ENCODE measurements around the gene FHAD1.

Gene FHAD1

DNA sequence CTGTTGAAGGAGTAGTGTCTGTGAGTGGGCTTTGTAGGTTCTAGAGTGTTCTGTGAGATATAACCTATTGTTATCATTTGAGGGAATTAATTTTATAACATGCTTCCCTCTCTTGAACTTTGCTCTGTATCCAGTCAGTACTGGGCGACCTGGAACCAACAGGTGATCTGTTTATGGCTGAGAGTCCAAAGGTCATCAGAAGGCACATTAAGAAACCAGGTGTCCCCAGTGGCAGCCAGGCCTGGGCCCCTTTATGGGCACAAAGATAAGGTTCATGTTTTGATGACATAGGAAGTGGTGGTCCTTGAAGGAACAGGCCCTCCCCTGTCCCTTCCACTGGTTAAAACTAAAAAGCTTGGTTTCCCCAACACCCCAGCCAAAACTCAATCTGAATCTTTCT lies 61.1 kb downstream of the FHAD1 start:
- no peak for DNase-seq

DNA sequence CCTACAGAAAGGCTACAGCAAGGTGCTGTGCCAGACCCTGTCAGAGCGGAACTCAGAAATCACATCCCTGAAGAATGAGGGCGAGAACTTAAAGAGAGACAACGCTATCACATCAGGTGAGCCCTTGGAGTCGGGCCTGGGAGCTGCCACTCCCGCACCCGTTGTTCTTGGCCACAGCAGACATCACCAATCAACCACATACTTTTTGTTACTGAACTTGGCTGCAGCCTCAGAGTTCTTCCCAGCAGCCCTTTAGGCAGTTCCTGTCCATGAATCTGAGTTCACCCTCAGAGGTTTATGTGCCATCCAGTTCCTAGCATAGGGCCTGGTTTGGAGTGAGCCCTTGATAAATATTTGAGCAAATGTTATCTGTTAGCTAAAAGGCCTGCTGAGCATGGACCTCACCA lies 61.6 kb downstream of the FHAD1 start:
- no peak for DNase-seq

DNA sequence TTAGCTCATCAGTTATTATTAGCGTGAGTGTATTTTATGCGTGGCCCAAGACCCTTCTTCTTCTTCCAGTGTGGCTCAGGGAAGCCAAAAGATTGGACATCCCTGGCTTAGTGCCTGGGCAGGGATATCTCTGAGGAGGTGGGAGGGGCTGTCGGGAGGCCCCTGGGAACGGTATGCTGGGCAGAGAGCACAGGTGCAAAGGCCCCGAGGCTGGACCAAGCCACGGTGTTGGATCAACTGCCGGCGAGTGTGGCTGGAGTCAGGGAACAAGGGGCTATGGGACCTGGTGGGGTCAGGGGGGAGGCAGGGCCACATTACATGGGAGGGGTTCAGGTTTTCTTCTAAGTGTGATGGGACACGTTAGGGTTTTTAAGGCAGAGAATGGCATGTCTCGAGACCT lies 62.7 kb downstream of the FHAD1 start:
- DNase-seq = no peak

DNA sequence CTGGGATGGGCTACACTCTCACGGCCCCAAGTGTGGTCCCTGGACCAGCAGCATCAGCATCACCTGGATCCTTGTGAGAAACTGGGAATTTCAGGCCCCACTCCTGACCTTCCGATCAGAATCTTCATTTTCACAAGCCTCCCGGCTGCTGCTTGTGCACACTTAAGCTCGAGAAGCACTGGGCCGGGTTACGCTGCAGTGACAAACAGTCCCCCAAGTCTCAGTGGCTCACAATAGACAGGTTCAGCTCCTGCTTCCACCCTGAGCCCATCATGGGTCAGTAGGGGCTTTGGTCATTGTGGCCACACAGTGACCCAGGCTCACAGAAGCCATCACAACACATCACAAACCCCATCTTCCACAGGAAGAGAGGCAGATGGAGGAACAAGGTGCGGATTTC lies 63.5 kb downstream of the FHAD1 start:
- DNase-seq = no peak

DNA sequence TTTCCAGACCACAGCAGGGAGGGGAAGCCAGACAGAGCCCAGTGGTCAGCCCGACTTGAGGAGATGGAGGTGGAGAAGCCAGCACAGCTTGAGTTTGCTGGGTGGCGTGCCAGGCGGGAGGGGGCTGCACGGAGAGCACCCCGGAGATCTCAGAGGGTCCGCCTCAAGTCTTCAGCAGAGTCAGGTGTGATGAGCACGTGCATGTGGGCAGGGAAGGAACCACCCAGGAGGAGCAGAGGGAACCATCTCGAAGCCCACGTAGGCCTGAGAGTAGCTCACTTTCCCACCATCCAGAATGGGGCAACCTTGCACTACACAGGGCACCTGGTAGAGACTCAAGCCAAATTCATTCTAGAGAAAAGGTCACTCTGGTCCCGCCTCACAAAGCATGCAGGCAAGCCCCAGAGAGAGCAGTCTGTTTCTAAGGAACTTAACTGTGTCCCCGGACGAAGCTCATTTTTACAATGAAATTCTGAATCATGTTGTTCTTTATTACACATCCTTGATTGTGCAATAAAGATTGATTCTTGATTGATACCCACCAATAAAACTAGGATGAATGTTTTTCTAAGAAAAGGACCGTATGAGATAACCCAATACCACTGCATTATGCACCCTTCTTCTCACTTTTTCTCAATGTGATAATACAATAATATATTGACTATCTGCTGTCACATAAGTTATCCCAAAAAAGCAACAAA lies 64.2 kb downstream of the FHAD1 start:
- no peak for DNase-seq

DNA sequence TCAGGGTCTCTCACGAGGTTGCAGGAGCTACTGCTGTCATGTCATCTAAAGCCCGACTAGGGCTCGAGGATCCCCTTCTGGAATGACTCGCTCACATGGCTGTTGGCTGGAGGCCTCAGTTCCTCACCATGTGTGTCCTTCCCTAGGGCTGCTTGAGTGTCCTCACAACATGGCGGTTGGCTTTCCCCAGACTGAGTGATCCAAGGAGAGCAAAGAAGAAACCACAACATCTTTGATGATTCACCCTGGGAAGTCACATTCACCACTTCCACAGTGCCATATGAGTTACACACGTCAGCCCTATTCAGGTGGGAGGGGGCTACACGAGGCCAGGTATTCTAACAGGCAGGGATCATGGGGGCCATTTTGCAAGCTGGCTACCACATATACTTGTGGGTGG lies 64.9 kb downstream of the FHAD1 start:
- DNase-seq = no peak

DNA sequence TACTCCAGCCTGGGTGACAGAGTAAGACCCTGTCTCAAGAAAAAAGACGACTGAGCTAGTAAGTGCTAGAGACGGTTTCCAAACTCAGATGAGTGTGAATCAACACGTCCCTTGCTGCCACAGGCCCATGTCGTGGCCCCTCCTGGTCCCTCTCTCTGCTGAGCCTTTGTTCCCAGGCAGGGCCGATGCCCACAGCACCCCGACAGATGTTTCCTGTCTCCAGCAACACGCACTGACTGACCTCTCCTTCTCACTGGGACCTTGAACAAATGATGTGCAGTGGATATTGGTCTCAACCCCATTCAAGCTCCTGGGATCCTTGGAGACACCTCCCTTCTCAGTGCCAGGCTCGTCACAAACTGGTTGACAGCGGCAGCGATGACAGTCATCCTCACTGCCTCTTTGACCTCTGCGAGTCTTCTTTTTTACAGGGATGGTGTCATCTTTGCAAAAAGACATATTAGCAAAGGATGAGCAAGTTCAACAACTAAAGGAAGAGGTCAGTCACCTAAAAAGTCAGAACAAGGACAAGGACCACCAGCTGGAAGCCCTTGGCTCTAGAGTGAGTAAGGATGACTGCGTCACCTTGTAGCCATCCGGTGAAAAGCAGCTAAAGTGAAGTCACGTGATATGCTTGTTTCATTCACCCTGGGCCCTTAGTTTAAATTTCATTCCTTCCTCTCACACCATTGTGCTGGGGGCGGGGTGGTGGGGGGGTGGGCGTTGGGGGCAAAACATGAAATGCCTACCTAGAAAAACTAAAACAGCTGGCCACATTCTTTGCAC lies 65.8 kb downstream of the FHAD1 start:
- DNase-seq = no peak

DNA sequence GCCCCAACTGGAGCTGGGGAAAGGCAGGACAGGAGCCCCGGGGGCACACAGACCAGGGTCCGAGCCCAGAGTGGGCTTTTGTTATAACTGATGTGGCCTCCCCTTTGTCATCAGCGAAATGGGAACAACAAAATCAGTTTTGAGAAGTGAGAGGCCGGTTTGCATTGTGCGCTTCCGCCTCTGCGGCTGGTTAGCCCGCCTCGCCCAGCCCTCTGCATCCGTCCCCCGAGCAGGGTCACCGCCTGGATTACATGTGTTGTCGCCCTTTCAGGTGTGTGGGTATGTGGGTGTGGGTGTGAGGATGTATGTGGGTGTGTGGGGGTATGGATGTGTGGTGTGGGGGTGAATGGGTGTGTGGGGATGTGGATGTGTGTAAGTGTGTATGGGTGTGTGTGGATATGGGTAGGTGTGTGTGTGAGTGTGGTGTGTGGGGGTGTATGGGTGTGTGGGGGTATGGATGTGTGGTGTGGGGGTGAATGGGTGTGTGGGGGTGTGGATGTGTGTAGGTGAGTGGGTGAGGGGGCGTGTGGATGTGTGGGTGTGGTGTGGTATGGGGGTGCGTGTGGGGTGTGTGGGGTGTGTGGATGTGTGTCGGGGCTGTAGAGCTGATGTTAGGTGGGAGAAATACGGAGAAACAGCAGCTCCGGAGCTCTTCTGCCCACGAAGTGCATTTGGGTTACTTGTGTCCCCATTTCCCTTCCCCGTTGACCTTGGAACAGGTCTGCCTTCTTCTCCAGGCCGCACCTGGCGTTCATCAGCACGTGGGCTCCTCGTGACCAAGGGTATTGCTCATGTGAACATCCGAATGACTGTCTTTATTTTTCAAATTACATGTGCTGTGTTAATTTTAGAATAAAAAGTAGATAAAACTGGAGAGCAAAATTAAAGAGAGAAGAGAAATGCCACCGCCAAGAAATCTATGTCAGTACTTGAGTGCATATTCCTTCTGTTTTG lies 67.6 kb downstream of the FHAD1 start:
- DNase-seq = no peak

DNA sequence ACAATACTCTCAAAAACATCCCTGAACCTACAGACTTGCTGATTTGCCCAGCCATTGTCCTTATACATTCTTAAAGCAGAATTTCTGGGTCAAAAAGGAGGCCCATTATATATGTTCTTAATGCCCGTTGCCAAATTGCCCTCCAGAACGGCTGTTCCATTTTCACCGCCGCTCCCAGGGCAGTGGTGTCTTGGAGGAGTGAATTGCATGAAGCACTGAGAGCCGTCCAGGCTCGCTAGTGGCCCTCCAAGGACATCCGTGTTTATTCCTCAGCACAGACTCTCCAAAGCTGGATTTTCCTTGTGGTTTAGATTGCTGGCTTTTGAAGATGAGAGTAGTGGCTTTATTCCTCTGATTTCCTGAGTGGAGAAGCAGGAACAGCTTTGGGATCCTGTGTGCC lies 68.8 kb downstream of the FHAD1 start:
- no peak for DNase-seq

DNA sequence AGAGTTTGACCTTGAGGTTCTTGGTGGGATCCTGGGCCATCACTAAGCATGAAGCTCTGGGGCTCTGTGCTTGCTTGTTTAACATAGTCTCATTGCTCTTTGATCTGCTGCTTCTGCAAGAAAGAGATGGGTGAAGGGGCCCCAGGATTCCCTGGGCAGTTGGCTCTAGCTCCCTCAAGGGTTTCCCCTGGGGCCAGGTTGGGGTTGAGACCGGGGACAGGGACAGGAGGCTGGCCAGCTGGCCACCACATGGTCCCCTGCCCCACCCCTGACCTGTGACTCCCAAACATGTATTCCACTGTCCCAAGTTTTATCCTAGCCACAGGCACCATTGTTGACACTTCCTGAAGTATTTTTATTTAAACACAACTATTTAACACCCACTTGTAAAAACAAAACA lies 69.5 kb downstream of the FHAD1 start:
- no peak for DNase-seq

DNA sequence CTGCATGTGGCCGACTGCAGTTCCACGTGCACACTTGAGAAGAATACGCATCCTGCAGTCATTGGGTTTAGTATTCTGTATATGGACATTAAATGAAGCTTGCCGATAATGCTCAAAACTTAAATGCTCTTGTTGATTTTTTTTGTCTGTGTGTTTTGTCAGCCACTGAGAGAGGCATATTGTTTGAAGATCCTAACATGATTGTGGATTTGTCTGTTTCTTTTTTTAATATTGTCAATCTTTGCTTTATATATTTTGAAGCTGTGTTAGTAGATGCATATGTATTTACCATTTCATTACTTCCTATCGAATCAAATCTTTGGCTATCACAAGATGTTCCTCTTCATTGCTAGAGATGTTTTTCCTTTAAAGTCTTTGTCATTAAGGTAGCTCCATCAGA lies 73.2 kb downstream of the FHAD1 start:
- DNase-seq = no peak

DNA sequence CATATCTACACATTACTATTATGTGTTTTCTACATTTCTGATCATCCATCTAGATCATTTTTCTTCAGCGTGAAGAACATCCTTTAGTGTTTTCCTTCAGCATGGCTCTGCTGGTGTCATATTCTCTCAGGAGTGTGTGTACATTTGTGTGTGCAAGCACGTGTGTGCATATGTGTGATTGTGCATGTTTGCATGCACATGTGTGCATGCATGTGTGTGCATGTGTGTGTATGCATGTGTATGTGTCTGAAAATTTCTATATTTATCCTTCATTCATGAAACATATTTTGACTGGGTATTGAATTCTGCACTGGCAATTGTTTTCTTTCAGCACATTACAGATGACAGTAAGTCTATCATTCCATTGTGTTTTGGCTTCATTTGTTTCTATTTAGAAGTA lies 74.6 kb downstream of the FHAD1 start:
- DNase-seq = no peak

DNA sequence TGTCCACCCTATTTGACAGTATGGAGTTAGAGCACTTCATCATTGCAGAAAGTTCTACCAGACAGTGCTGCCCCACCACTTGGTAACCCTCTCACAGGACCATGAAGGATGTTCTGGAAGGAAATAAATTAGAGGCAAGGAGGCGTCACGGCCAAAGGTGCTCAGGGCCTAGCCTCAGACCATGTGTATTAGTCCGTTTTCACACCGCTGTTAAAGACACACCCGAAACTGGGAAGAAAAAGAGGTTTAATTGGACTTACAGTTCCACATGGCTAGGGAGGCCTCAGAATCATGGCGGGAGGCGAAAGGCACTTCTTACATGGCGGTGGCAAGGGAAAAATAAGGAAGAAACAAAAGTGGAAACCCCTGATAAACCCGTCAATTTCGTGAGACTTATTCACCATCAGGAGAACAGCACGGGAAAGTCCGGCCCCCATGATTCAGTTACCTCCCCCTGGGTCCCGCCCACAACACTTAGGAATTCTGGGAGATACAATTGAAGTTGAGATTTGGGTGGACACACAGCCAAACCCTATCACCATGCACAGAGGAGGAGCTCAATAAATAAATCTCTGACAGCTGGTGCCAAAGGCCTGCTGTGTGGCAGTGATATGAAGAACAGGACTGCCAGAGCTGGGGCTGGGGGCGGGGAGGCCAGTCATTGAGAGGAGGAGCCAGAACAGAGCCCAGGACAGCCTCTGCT lies 75.8 kb downstream of the FHAD1 start:
- DNase-seq = no peak

DNA sequence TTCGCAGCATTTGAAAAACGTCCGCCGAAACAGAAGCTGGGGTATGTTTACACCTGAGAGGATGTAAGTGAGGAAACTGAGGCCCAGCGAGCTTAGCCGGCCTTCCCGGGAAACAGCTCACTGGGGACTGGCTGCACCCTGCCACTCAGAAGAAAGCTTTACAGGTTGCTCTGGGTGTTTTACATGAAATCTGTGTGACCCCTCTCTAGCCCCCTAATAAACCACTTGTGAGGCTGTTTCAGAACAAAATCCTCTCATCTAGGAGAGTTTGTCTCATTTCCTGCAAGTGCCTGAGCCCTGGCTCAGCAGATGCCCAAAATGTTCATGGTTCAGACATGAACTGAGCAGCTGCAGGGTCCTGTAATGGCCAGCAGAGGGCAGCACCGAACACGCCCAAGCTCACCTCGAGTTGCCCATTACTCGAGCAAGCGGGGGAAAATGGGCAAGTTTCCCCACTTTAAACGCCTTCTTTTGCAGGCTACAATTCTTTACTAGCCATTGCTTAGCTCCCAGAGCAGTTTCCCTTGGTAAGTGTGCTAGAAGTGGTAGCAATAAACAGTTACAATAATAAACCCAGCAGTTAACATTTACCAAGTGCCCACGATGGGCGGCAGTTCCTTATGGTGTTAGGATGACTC lies 76.4 kb downstream of the FHAD1 start:
- peak; percentile 73 for DNase-seq

DNA sequence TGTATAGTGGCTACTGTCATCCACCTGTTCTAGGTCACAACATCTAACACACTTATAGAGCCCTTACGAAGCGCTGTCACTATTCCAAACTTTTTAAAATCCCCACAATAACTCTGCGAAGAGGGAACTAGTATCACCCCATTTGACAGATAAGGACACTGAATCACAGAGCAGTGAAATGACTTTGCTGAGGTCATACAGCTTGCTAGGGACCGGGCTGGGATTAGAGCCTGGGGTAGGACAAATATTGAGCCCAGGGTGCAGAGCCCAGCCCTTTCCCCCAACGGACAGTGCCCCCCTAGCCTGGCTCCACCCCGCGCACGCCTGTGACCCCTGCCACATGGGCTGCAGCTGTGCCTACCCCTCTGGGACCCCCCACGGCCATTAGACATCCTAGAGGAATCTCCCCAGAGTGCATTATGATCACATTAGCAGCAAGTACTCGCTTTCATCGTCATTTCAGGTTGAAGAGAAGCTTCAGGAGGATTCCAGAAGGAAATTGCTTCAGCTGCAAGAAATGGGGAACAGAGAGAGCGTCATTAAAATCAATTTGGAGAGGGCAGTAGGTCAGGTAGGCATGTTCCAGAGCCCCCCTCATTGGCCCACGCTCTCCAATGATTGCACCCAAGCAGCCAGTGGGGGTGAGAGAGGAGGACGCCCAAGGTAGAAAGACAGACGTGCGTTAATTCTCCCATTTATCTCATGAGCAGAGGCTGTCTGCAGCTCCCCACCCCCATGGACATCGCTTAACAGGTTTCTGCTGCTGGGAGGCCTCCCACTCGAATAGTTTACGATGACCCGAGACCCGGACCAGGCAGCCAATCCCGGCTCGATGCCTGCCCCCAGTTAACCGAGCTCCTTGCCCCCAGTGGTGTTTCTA lies 77.2 kb downstream of the FHAD1 start:
- DNase-seq = peak; percentile 44

DNA sequence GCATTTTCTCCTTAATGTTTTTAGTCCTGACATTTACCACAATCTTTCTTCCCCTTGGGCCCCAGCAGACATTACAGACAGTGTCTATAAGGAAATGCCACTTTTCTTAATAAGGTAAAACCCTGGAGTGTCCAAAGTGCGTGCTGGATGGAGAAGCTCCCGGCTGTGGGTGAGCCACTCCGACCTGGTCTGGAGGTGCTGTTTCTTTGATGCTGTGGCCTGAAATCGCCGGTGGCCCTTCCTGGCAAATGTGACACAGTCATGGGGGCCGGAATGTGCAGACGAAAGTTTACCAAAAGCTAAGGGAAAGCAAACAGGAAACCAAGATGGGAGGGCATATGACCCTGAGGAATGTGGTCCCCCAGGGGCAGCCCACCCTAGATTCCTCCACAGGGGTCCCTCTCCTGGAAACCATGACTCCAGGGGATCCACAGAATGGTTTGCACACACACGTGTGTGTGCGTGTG lies 77.9 kb downstream of the FHAD1 start:
- no peak for DNase-seq

DNA sequence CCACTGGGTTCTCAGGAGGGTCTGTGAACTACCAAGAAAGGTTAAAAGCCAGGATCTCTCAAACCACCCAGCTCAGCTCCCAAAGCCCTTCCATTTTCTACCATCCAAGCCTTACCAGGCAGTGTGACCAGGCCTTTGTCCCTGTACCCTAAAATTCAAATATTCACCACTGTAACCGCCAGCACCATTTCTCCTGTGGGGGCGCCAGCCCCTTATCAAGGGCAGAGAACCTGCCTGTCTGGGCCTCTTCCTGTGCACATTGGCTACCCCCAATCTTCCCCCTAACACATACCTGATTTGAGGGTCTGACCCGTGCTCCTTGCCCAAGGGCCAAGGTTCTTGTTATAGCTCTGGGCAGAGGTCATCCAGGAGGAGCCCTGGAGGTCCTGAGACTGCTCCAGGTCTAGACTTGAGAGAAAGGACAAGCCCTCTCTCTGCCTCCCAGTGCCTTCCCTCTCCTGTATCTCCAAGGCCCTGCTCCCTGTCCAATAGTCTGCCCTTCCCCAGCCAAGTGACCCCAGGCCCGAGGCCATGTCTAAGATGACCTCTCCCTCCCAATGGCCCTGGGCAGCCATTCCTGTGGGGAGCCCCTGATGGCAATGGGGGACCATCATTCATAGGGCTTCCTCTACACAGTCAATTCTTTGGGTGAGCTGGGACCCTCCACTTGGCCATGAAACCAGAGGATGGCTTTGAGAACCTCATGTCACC lies 78.5 kb downstream of the FHAD1 start:
- no peak for DNase-seq

DNA sequence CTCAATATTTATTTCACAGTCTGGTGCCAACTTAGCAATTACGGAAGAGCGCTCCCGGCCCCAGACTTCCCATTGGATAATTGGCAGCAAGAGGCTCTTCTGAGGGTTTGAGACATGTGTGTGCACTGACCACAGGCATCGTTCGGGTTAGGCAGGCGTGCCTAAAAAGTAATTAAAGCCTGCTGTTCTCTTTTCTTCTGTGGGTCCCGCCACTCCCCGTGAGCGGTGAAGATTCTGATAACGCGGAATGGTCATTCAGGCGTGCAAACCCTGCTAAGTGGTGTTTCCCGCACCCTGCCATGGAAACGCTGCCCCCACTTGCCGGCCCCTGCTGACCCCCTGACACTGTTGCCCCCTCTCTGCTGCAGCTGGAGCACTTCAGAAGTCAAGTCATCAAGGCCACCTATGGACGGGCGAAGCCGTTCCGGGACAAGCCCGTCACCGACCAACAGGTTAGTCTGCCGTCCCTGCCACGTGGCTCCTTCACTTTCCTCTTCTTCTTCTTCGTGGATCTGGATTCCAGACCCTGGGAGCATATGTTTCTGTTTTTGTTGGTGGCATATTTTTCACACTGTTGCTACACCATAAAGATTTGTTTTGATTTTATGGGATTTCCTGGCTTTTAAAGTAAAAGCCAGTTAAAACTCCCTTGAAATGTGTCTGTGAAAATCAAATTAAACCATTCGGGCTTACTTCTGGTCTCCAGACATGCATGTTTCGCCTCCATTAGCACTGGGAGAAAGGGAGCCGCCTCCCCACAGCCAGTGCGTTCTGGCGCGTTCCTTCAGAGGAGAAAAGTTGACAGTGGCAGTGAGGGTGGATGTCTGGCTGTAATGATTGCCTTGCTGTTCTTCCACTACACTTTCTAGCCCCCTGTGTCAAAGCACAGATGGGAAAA lies 79.9 kb downstream of the FHAD1 start:
- peak; percentile 94 for DNase-seq
